MM.1S (cell line): ENCODE data around the gene C16orf78.

Experiments
- EZH2 ChIP-seq: fragments of 300-600 bp; sonication (generic); optimal IDR thresholded peaks from 2 replicates; pipeline ENCODE3; 2017; ENCODE audit warnings: low read depth, mild to moderate bottlenecking, antibody characterized with exemption, low read length, mixed read lengths
- EZH2phosphoT487 ChIP-seq: fragments of 300-600 bp; sonication (generic); IDR thresholded peaks from 2 replicates; pipeline ENCODE4 v1.6.1; 2018; ENCODE audit warnings: antibody characterized with exemption, low read length
- TF ChIP-seq, protein P1 (sequence below): fragments of 300-600 bp; sonication (generic); IDR thresholded peaks from 2 replicates; pipeline ENCODE4 v1.5.1; 2016; ENCODE audit warnings: antibody characterized with exemption, low read length, mixed read lengths

DNA sequence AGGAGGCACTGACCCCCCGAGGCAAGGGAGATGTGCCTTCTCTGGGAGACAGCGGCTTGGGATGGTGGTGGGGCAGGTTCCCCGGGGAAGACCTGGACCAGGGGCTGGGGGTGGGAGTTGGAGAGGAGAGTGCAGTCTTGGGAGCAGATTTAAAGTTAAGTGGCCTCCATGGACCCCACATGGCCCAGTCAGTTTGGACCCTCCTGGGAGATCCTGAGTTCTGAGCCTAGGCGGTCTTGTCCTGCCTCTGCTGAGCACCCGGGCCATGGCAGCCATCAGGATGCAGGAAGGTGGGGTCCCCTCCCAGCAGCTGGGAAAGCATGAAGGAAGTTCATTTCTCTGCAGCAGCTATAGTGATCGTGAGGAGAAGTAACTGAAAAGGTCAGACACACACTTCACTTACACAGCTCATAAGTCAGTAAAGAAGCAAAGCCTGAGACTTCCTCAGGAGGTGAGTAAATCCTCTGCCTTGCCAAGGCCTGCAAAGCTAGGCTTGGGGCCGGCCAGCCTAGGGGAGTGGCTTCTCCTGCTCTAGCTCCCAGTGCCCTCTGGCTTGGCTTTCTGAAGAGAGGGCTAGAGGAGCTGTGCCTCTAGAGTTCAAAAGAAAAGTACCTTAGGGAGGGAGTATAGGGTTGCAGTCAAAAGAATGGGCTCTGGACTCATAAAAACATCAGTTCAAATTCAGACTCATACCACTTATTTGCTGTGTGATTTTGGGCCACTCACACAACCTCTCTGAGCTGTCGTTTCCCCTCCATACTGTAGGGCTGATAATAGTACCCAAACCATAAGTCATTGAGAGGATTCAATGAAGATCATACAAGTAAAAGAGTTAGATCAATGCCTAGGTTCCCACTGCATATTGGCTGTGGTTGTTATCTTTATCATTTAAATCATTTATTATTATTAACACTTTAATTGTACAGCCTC is 31.0 kb upstream of the C16orf78 start:
- TF ChIP-seq, protein P1, sequence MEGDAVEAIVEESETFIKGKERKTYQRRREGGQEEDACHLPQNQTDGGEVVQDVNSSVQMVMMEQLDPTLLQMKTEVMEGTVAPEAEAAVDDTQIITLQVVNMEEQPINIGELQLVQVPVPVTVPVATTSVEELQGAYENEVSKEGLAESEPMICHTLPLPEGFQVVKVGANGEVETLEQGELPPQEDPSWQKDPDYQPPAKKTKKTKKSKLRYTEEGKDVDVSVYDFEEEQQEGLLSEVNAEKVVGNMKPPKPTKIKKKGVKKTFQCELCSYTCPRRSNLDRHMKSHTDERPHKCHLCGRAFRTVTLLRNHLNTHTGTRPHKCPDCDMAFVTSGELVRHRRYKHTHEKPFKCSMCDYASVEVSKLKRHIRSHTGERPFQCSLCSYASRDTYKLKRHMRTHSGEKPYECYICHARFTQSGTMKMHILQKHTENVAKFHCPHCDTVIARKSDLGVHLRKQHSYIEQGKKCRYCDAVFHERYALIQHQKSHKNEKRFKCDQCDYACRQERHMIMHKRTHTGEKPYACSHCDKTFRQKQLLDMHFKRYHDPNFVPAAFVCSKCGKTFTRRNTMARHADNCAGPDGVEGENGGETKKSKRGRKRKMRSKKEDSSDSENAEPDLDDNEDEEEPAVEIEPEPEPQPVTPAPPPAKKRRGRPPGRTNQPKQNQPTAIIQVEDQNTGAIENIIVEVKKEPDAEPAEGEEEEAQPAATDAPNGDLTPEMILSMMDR: no peak
- no peak for TF ChIP-seq EZH2
- no peak for TF ChIP-seq EZH2phosphoT487
